A549 (cell line): Measurements from ENCODE around the gene DSP. TPM values are rescaled to one million over a fixed set of nuclear protein-coding genes. Genes with fewer than 3 reads are reported as not detected.
A peak's percentile ranks its signal among the peaks of the same experiment; 100 is the strongest.

Experiments
- ATAC-seq, 2 experiments: fragments of 200-7000 bp in 1 of 2; fragments of >200 bp in 1 of 2; cut with Nextera tagmentation in 1 of 2; cut with Tn5 transposase in 1 of 2; 3 replicates each; pipeline versions ENCODE4 v1.8.0 to v1.9.1; 2018 to 2020; ENCODE audit warnings: mild to moderate bottlenecking in 1 of 2, moderate library complexity in 1 of 2
- CTCF ChIA-PET: fragments of 300-600 bp; sonication (Branson Sonifier 250); formaldehyde crosslinking; extraction: SDS; loops from one replicate; lab custom pipeline; 2021; ENCODE audit warnings: antibody characterized with exemption, inconsistent platforms; lab: Yijun Ruan, JAX
- POLR2A ChIA-PET: fragments of 350-600 bp; formaldehyde crosslinking; extraction: SDS; loops from one replicate; lab custom pipeline; 2021; ENCODE audit warnings: antibody characterized with exemption, inconsistent platforms; lab: Yijun Ruan, JAX
- DNase-seq, 2 experiments: peaks; one replicate each; pipeline versions ENCODE4 v3.0.0 to v3.0.0-alpha.2; 2011 to 2016; ENCODE audit warnings: low read depth in 1 of 2, low spot score in 1 of 2
- FAIRE-seq: peaks from 2 replicates; lab custom pipeline; 2011; peaks lifted over from hg19 to GRCh38; lab: Jason Lieb, UNC
- H3K27ac ChIP-seq, 2 experiments: fragments of >200 bp; sonication (Bioruptor Twin); formaldehyde crosslinking; 3 replicates each; pipeline ENCODE4 v1.5.1; 2016 to 2017
- H3K4me1 ChIP-seq: fragments of >200 bp; sonication (Bioruptor Twin); formaldehyde crosslinking; 3 replicates; pipeline ENCODE4 v1.6.1; 2016
- H3K4me2 ChIP-seq: fragments of >200 bp; sonication (Bioruptor Twin); formaldehyde crosslinking; 3 replicates; pipeline ENCODE4 v1.6.1; 2016
- H3K4me3 ChIP-seq: fragments of >200 bp; sonication (Bioruptor Twin); formaldehyde crosslinking; 3 replicates; pipeline ENCODE4 v1.5.1; 2016
- H3K9me3 ChIP-seq: fragments of >200 bp; sonication (Bioruptor Twin); formaldehyde crosslinking; 3 replicates; pipeline ENCODE4 v1.6.1; 2016
- CBX2 ChIP-seq: fragments of 200-600 bp; sonication (generic); IDR thresholded peaks from 2 replicates; pipeline ENCODE4 v1.6.1; 2016; ENCODE audit warnings: low read depth, mild to moderate bottlenecking, borderline replicate concordance
- CHD4 ChIP-seq: fragments of 200-600 bp; sonication (generic); IDR thresholded peaks from 2 replicates; pipeline ENCODE4 v1.6.1; 2016; ENCODE audit warnings: antibody characterized with exemption, mild to moderate bottlenecking, borderline replicate concordance
- EHF ChIP-seq: fragments of 250-450 bp; sonication (Bioruptor Pico); IDR thresholded peaks from 2 replicates; pipeline ENCODE4 v1.5.0; 2020; ENCODE audit warnings: mild to moderate bottlenecking
- EP300 ChIP-seq, 2 experiments: fragments of >200 bp; sonication (Bioruptor Twin); formaldehyde crosslinking; IDR thresholded peaks; 2 replicates in 1 of 2; 3 replicates in 1 of 2; pipeline ENCODE4 v1.6.1; 2016 to 2017
- ESRRA ChIP-seq: fragments of 150-350 bp; IDR thresholded peaks from 2 replicates; pipeline ENCODE4 v1.6.1; 2014; ENCODE audit warnings: mild to moderate bottlenecking, low read length, borderline replicate concordance
- HOXA7 ChIP-seq: fragments of 250-450 bp; sonication (Bioruptor Pico); IDR thresholded peaks from 2 replicates; pipeline ENCODE4 v1.5.0; 2020; ENCODE audit warnings: mild to moderate bottlenecking, moderate library complexity
- JUNB ChIP-seq: fragments of >200 bp; sonication (Bioruptor Twin); formaldehyde crosslinking; IDR thresholded peaks from 2 replicates; pipeline ENCODE4 v1.6.1; 2016
- KDM5A ChIP-seq: fragments of 200-600 bp; sonication (generic); IDR thresholded peaks from 2 replicates; pipeline ENCODE4 v1.6.1; 2016; ENCODE audit warnings: antibody characterized with exemption, mild to moderate bottlenecking
- MAZ ChIP-seq: fragments of 150-350 bp; IDR thresholded peaks from 2 replicates; pipeline ENCODE4 v1.6.1; 2014; ENCODE audit warnings: antibody characterized with exemption, low read depth, low read length, borderline replicate concordance
- NFE2L2 ChIP-seq: fragments of 150-350 bp; conservative IDR thresholded peaks from 2 replicates; pipeline ENCODE4 v1.6.1; 2014; ENCODE audit warnings: low read length
- PHF8 ChIP-seq: fragments of 200-600 bp; sonication (generic); IDR thresholded peaks from 2 replicates; pipeline ENCODE4 v1.6.1; 2016; ENCODE audit warnings: low read depth, mild to moderate bottlenecking, antibody characterized with exemption, moderate library complexity, borderline replicate concordance
- RCOR1 ChIP-seq: fragments of 150-350 bp; IDR thresholded peaks from 2 replicates; pipeline ENCODE4 v1.6.1; 2014; ENCODE audit warnings: antibody characterized with exemption, low read length, low read depth
- TFCP2L1 ChIP-seq: fragments of 250-450 bp; sonication (Bioruptor Pico); IDR thresholded peaks from 2 replicates; pipeline ENCODE4 v1.5.0; 2021; ENCODE audit warnings: mild to moderate bottlenecking
- ZC3H11A ChIP-seq: fragments of 450-650 bp; IDR thresholded peaks from 2 replicates; pipeline ENCODE4 v1.6.1; 2014; ENCODE audit warnings: antibody characterized with exemption, mild to moderate bottlenecking
- ZSCAN20 ChIP-seq: fragments of 250-450 bp; sonication (Bioruptor Pico); IDR thresholded peaks from 2 replicates; pipeline ENCODE4 v1.8.0; 2022; ENCODE audit warnings: mild to moderate bottlenecking, moderate library complexity
- WGBS: methylation state at CpG from one replicate; pipeline ENCODE4 v1.1.6; 2017; ENCODE audit errors: missing lambda C conversion rate; 5-methylcytosine and 5-hydroxymethylcytosine counted together
- polyA plus RNA-seq, 4 experiments: library from polyadenylated mRNA; depleted of rRNA in 3 of 4; stranded (reverse); fragments of >200 nt; fragmentation: RNase III in 1 of 4; extraction: RNeasy Plus Mini Kit Qiagen cat#74134 plus additional on column Dnase treatment in 1 of 4; gene quantifications; 2 replicates in 3 of 4; 3 replicates in 1 of 4; pipeline ENCODE4 v1.2.3, GENCODE V29; 2011 to 2017
- TF ChIP-seq, protein P1 (sequence below): fragments of >200 bp; sonication (Bioruptor Twin); formaldehyde crosslinking; IDR thresholded peaks from 3 replicates; pipeline ENCODE4 v1.5.1; 2016
- TF ChIP-seq, protein P2 (sequence below): IDR thresholded peaks from 2 replicates; pipeline ENCODE4 v1.6.1; 2012; ENCODE audit warnings: low read depth, borderline replicate concordance
- TF ChIP-seq, protein P3 (sequence below): fragments of >200 bp; sonication (Bioruptor Twin); formaldehyde crosslinking; IDR thresholded peaks from 2 replicates; pipeline ENCODE4 v1.6.1; 2016
- TF ChIP-seq, protein P4 (sequence below): fragments of 450-650 bp; IDR thresholded peaks from 2 replicates; pipeline ENCODE4 v1.6.1; 2014; ENCODE audit warnings: antibody characterized with exemption

Gene DSP
- polyA plus RNA-seq, 2 of the 4 experiments (the other 2 are of a cell fraction) = 15.2 to 34.1 TPM

DNA sequence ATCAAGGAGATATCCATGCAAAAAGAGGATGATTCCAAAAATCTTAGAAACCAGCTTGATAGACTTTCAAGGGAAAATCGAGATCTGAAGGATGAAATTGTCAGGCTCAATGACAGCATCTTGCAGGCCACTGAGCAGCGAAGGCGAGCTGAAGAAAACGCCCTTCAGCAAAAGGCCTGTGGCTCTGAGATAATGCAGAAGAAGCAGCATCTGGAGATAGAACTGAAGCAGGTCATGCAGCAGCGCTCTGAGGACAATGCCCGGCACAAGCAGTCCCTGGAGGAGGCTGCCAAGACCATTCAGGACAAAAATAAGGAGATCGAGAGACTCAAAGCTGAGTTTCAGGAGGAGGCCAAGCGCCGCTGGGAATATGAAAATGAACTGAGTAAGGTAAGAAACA is 38.4 kb downstream of the DSP start:
- Histone ChIP-seq H3K9me3 (no peaks in the 10 kb centered on the region), H3K4me1 (peaks cover 10% of the 10 kb centered on the region), H3K4me3 (no peak overlapping the region), H3K27ac (no peak overlapping the region), H3K4me2 (no peak overlapping the region)
- TF ChIP-seq NFE2L2 (no peak), RCOR1 (no peak)
- CTCF ChIA-PET = interaction anchor here (0.9 kb wide), 1 partner anchor 304 kb away, joined by 3 read pairs; no protein-coding TSS in a partner anchor
- no peak for FAIRE-seq
- 88% methylated on average over 9 of the region's 9 CpGs for WGBS
- DNase-seq = no peak
- no peak for ATAC-seq
- POLR2A ChIA-PET = no interaction called here

DNA sequence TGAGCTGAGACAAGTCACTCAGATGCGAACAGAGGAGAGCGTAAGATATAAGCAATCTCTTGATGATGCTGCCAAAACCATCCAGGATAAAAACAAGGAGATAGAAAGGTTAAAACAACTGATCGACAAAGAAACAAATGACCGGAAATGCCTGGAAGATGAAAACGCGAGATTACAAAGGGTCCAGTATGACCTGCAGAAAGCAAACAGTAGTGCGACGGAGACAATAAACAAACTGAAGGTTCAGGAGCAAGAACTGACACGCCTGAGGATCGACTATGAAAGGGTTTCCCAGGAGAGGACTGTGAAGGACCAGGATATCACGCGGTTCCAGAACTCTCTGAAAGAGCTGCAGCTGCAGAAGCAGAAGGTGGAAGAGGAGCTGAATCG is 39.1 kb downstream of the DSP start:
- CTCF ChIA-PET = interaction anchor here (1.2 kb wide), 1 partner anchor 10 kb away, joined by 3 read pairs; the partner anchor contains the start of gene SNRNP48
- POLR2A ChIA-PET = no interaction called here
- Histone ChIP-seq H3K4me2 (no peak overlapping the region), H3K4me3 (no peak overlapping the region), H3K27ac (no peak overlapping the region)
- no peak for ATAC-seq
- no peak for DNase-seq
- no peak for FAIRE-seq
- WGBS = 95% methylated on average over 13 of the region's 13 CpGs
- no peak for TF ChIP-seq HOXA7 (CRISPR knock-in tag)
- TF ChIP-seq, protein P1, sequence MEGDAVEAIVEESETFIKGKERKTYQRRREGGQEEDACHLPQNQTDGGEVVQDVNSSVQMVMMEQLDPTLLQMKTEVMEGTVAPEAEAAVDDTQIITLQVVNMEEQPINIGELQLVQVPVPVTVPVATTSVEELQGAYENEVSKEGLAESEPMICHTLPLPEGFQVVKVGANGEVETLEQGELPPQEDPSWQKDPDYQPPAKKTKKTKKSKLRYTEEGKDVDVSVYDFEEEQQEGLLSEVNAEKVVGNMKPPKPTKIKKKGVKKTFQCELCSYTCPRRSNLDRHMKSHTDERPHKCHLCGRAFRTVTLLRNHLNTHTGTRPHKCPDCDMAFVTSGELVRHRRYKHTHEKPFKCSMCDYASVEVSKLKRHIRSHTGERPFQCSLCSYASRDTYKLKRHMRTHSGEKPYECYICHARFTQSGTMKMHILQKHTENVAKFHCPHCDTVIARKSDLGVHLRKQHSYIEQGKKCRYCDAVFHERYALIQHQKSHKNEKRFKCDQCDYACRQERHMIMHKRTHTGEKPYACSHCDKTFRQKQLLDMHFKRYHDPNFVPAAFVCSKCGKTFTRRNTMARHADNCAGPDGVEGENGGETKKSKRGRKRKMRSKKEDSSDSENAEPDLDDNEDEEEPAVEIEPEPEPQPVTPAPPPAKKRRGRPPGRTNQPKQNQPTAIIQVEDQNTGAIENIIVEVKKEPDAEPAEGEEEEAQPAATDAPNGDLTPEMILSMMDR = no peak
- TF ChIP-seq MAZ = no peak
- no peak for TF ChIP-seq ZC3H11A
- no peak for TF ChIP-seq EHF (CRISPR knock-in tag)
- TF ChIP-seq ZSCAN20 = no peak
- TF ChIP-seq, protein P2, sequence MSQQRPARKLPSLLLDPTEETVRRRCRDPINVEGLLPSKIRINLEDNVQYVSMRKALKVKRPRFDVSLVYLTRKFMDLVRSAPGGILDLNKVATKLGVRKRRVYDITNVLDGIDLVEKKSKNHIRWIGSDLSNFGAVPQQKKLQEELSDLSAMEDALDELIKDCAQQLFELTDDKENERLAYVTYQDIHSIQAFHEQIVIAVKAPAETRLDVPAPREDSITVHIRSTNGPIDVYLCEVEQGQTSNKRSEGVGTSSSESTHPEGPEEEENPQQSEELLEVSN = no peak
- no peak for TF ChIP-seq JUNB
- TF ChIP-seq CHD4 = no peak
- TF ChIP-seq CBX2 = no peak
- no peak for TF ChIP-seq TFCP2L1 (CRISPR knock-in tag)
- TF ChIP-seq, protein P3, sequence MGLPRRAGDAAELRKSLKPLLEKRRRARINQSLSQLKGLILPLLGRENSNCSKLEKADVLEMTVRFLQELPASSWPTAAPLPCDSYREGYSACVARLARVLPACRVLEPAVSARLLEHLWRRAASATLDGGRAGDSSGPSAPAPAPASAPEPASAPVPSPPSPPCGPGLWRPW = no peak
- TF ChIP-seq, all 56 proteins: peak for 0
- peaks cover 10% of the 10 kb centered on the region for H3K4me1 ChIP-seq
- H3K9me3 ChIP-seq = no peaks in the 10 kb centered on the region

DNA sequence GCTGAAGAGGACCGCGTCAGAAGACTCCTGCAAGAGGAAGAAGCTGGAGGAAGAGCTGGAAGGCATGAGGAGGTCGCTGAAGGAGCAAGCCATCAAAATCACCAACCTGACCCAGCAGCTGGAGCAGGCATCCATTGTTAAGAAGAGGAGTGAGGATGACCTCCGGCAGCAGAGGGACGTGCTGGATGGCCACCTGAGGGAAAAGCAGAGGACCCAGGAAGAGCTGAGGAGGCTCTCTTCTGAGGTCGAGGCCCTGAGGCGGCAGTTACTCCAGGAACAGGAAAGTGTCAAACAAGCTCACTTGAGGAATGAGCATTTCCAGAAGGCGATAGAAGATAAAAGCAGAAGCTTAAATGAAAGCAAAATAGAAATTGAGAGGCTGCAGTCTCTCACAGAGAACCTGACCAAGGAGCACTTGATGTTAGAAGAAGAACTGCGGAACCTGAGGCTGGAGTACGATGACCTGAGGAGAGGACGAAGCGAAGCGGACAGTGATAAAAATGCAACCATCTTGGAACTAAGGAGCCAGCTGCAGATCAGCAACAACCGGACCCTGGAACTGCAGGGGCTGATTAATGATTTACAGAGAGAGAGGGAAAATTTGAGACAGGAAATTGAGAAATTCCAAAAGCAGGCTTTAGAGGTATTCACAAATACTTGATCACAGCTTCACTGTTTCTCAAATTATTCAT is 39.6 kb downstream of the DSP start:
- H3K4me2 ChIP-seq = peak overlapping the region; percentile 27; the same call in 2 of the 3 replicates
- POLR2A ChIA-PET = no interaction called here
- H3K9me3 ChIP-seq = no peaks in the 10 kb centered on the region
- no peak overlapping the region for H3K4me3 ChIP-seq
- peaks cover 10% of the 10 kb centered on the region for H3K4me1 ChIP-seq
- DNase-seq = peak in 1 of 2 experiments; percentile 5
- TF ChIP-seq PHF8 (no peak), EP300 (IDR thresholded peaks at IDR 0.05) (no peak), KDM5A (no peak), ESRRA (no peak), HOXA7 (CRISPR knock-in tag) (no peak)
- TF ChIP-seq, protein P4, sequence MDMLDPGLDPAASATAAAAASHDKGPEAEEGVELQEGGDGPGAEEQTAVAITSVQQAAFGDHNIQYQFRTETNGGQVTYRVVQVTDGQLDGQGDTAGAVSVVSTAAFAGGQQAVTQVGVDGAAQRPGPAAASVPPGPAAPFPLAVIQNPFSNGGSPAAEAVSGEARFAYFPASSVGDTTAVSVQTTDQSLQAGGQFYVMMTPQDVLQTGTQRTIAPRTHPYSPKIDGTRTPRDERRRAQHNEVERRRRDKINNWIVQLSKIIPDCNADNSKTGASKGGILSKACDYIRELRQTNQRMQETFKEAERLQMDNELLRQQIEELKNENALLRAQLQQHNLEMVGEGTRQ = no peak
- TF ChIP-seq, all 56 proteins: peak for 0
- CTCF ChIA-PET = interaction anchor here (1.2 kb wide), 1 partner anchor 9 kb away, joined by 3 read pairs; the partner anchor contains the start of gene SNRNP48
- 87% methylated on average over 14 of the region's 14 CpGs for WGBS
- H3K27ac ChIP-seq = no peak overlapping the region
- FAIRE-seq (no peak), ATAC-seq (no peak)
